HepG2 (cell line): Measurements from ENCODE around the gene FBXO44. TPM values are rescaled to one million over a fixed set of nuclear protein-coding genes. Genes with fewer than 3 reads are reported as not detected.

Experiments
- ARID2 ChIP-seq: sonication (generic); formaldehyde crosslinking; IDR thresholded peaks from 2 replicates; pipeline ENCODE4 v1.8.1; 2022; ENCODE audit warnings: mild to moderate bottlenecking, missing genetic modification reagents, borderline replicate concordance
- ARID3A ChIP-seq: IDR thresholded peaks from 2 replicates; pipeline ENCODE4 v1.6.1; 2012; ENCODE audit warnings: low read depth, low read length, improper control_type of control experiment
- CBX5 ChIP-seq: sonication (generic); formaldehyde crosslinking; IDR thresholded peaks from 2 replicates; pipeline ENCODE4 v1.4.0; 2020; ENCODE audit warnings: missing genetic modification reagents, borderline replicate concordance
- GPBP1L1 ChIP-seq: sonication (generic); formaldehyde crosslinking; IDR thresholded peaks from 2 replicates; pipeline ENCODE4 v1.5.0; 2020; ENCODE audit warnings: mild to moderate bottlenecking, missing genetic modification reagents
- JUN ChIP-seq: sonication (generic); formaldehyde crosslinking; IDR thresholded peaks from 2 replicates; pipeline ENCODE4 v1.4.0; 2020; ENCODE audit warnings: mild to moderate bottlenecking, missing genetic modification reagents
- KLF16 ChIP-seq, 2 experiments: sonication (generic) in 1 of 2; formaldehyde crosslinking in 1 of 2; IDR thresholded peaks; 2 replicates each; pipeline versions ENCODE4 v1.6.1 to v1.8.0; 2016 to 2023; ENCODE audit warnings: missing genetic modification reagents in 2 of 2, missing compliant biosample characterization in 1 of 2
- MED1 ChIP-seq: sonication (generic); formaldehyde crosslinking; IDR thresholded peaks from 2 replicates; pipeline ENCODE4 v1.4.0; 2020; ENCODE audit warnings: missing genetic modification reagents
- MYNN ChIP-seq: sonication (generic); formaldehyde crosslinking; IDR thresholded peaks from 2 replicates; pipeline ENCODE4 v1.4.0; 2020; ENCODE audit warnings: mild to moderate bottlenecking, low read depth, missing genetic modification reagents
- PBX2 ChIP-seq: IDR thresholded peaks from 2 replicates; pipeline ENCODE4 v1.6.1; 2016; ENCODE audit warnings: control low read depth
- SCMH1 ChIP-seq: sonication (generic); formaldehyde crosslinking; IDR thresholded peaks from 2 replicates; pipeline ENCODE4 v1.9.0; 2021; ENCODE audit warnings: missing genetic modification reagents, mild to moderate bottlenecking, borderline replicate concordance
- SUZ12 ChIP-seq: fragments of 150-350 bp; IDR thresholded peaks from 2 replicates; pipeline ENCODE4 v1.6.1; 2014; ENCODE audit warnings: low read depth, low read length
- TBP ChIP-seq: sonication (generic); formaldehyde crosslinking; IDR thresholded peaks from 2 replicates; pipeline ENCODE4 v1.5.0; 2020; ENCODE audit warnings: missing genetic modification reagents
- THYN1 ChIP-seq: sonication (generic); formaldehyde crosslinking; IDR thresholded peaks from 2 replicates; pipeline ENCODE4 v1.8.1; 2023; ENCODE audit warnings: low read depth, mild to moderate bottlenecking, moderate library complexity, missing genetic modification reagents, borderline replicate concordance
- XRCC5 ChIP-seq: fragments of 200-400 bp; formaldehyde crosslinking; optimal IDR thresholded peaks from 2 replicates; pipeline ENCODE3; 2017; ENCODE audit warnings: mild to moderate bottlenecking, low read length
- ZBTB46 ChIP-seq: sonication (generic); formaldehyde crosslinking; IDR thresholded peaks from 2 replicates; pipeline ENCODE4 v1.4.0; 2020; ENCODE audit warnings: mild to moderate bottlenecking, missing genetic modification reagents, borderline replicate concordance
- ZNF33A ChIP-seq: sonication (generic); formaldehyde crosslinking; IDR thresholded peaks from 2 replicates; pipeline ENCODE4 v1.5.1; 2020; ENCODE audit warnings: missing genetic modification reagents, mild to moderate bottlenecking, moderate library complexity, borderline replicate concordance
- ZNF7 ChIP-seq: IDR thresholded peaks from 2 replicates; pipeline ENCODE4 v1.6.1; 2016; ENCODE audit warnings: missing biosample characterization, missing genetic modification reagents
- ZNF777 ChIP-seq: sonication (generic); formaldehyde crosslinking; IDR thresholded peaks from 2 replicates; pipeline ENCODE4 v1.4.0; 2020; ENCODE audit warnings: missing genetic modification reagents
- ZNF800 ChIP-seq: sonication (generic); formaldehyde crosslinking; IDR thresholded peaks from 2 replicates; pipeline ENCODE4 v1.4.0; 2020; ENCODE audit warnings: missing genetic modification reagents
- polyA plus RNA-seq, 8 experiments: library from polyadenylated mRNA; depleted of rRNA in 3 of 8; stranded (reverse) in 7 of 8; unstranded in 1 of 8; fragments of >200 nt; fragmentation: Illumina TruSeq in 4 of 8; extraction: Trizol in 4 of 8; gene quantifications; 2 replicates each; pipeline versions ENCODE4 v1.2.1 to v1.2.3, GENCODE V29; 2011 to 2016; ENCODE audit warnings: low read depth in 4 of 8, missing spikeins in 1 of 8, mixed read lengths in 1 of 8; ENCODE audit not compliant: insufficient read depth in 1 of 8
- total RNA-seq, 5 experiments: library from RNA; depleted of rRNA; stranded (reverse); fragments of >200 nt; fragmentation: Illumina TruSeq; extraction: Trizol; gene quantifications; 2 replicates each; pipeline ENCODE4 v1.2.3, GENCODE V29; 2016; ENCODE audit warnings: low read depth in 1 of 5

The FBXO44 gene
- total and polyA plus RNA-seq, 2 of the 13 experiments (the other 11 are each of a cell fraction or from before 2014, with no cell fraction given) = 22.4 to 27.9 TPM

DNA sequence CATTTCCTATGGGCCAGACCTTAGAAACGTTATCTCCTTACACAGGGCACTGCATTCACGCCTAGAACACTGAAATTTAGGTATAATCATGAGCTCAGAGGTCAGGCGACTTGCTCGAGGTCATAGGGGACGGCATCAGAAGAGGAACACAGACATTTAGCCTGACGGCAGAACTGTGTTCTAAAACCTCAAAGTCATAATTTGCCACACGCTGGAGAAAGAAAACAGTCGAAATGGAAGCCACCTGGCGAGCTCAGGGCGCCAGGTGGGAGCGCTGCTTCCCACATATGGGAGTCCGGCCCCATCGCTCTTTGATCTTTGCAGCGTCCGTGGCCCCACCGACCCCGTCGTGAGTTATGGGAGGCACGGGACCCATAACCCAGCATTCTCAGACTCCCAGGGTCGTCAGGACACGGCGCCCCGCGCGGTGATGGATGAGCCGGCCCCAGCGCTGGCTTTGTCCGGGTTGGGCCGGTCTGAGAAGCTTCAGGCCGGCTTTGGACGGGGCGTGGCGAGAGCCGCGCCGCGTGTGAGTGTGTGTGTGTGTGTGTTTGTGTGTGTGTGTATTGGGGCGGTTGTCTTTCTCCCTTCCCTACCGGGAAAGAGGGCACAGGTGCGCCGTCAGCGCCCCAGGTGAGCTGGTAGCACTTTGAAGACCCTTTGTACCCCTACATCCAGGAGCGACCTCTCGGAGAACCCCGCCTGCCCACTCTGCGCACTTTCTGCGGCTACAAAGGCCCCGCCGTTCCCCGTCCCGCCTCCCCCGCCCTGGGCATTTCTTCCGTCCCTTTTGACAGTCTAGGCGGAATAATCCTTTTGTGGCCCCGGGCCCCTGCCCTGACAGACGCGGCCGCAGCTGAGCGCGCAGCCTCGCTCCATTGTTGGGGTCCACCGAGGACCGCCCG, 36.0 kb downstream of the FBXO44 start (continued):
- no peak for TF ChIP-seq CBX5 (CRISPR knock-in tag)
- no peak for TF ChIP-seq KLF16 (CRISPR knock-in tag; IDR thresholded peaks at IDR 0.05)
- no peak for TF ChIP-seq GPBP1L1 (CRISPR knock-in tag)
- no peak for TF ChIP-seq MED1 (CRISPR knock-in tag)
- no peak for TF ChIP-seq PBX2
- TF ChIP-seq MYNN = no peak
- no peak for TF ChIP-seq ARID3A
- peak; percentile 58; the same call in 1 of the 2 replicates for TF ChIP-seq ZNF777 (CRISPR knock-in tag)
- no peak for TF ChIP-seq JUN (CRISPR knock-in tag)
- no peak for TF ChIP-seq ZNF33A (CRISPR knock-in tag)
- no peak for TF ChIP-seq ZNF7
- TF ChIP-seq SCMH1 = no peak
- no peak for TF ChIP-seq ZBTB46 (CRISPR knock-in tag)
- TF ChIP-seq ARID2 (CRISPR knock-in tag) = no peak
- no peak for TF ChIP-seq XRCC5
- TF ChIP-seq SUZ12 = no peak
- TF ChIP-seq THYN1 (CRISPR knock-in tag) = no peak
- TF ChIP-seq ZNF800 = peak; percentile 71; the same call in 1 of the 2 replicates
- TF ChIP-seq TBP (CRISPR knock-in tag) = no peak
